Activated T-cell treated with anti-CD3 and anti-CD28 coated beads, Interleukin-2, amount 50 U/mL, for 4 hours (primary cell): ENCODE results near the gene EMC8. TPM values are rescaled to one million over a fixed set of nuclear protein-coding genes. Genes with fewer than 3 reads are reported as not detected.
A peak's percentile ranks its signal among the peaks of the same experiment; 100 is the strongest.

Experiments
- ATAC-seq, 2 donors: fragments of 200-7000 bp; cut with Tn5 transposase; one replicate each; pipeline ENCODE4 v1.10.0; 2021
- DNase-seq: peaks from one replicate; pipeline ENCODE4 v3.0.0-alpha.2; 2020
- H3K27me3 Mint-ChIP-seq: one replicate; pipeline ENCODE4 v1.8.0; 2021; ENCODE audit warnings: low read depth, mixed read lengths
- H3K36me3 Mint-ChIP-seq: one replicate; pipeline ENCODE4 v1.8.0; 2022; ENCODE audit warnings: mixed read lengths; ENCODE audit not compliant: insufficient read depth
- H3K4me1 Mint-ChIP-seq: one replicate; pipeline ENCODE4 v1.8.0; 2021; ENCODE audit warnings: low read depth, mixed read lengths
- H3K4me3 Mint-ChIP-seq: one replicate; pipeline ENCODE4 v1.8.0; 2021; ENCODE audit warnings: mild to moderate bottlenecking, moderate library complexity, mixed read lengths
- H3K9me3 Mint-ChIP-seq: one replicate; pipeline ENCODE4 v1.8.0; 2021; ENCODE audit warnings: mixed read lengths
- total RNA-seq, 3 donors: library from RNA; stranded (reverse); gene quantifications; one replicate each; pipeline ENCODE4 v1.2.1, GENCODE V29; 2021

The EMC8 gene
- total RNA-seq, 3 donors from 2014 or later, result 52.2 to 65.5 (median 62.2) TPM

- Mint-ChIP-seq H3K27me3 (no peaks in the 10 kb centered on the region), H3K4me3 (peak overlapping the region; percentile 63), H3K36me3 (no peaks in the 10 kb centered on the region), H3K9me3 (no peaks in the 10 kb centered on the region), H3K4me1 (peaks cover 29% of the 10 kb centered on the region)
- ATAC-seq (no peak), DNase-seq (no peak)
These were observed 64.9 kb downstream of the EMC8 start for GRCh38 chr16:85734311-85735017.

GRCh38 chr16:85733839-85734170 is 65.5 kb downstream of the EMC8 start:
- no peaks in the 10 kb centered on the region for H3K9me3 Mint-ChIP-seq
- H3K27me3 Mint-ChIP-seq, result no peaks in the 10 kb centered on the region
- H3K36me3 Mint-ChIP-seq, result no peaks in the 10 kb centered on the region
- DNase-seq (no peak), ATAC-seq (no peak)
- H3K4me3 Mint-ChIP-seq, result no peak overlapping the region
- peaks cover 31% of the 10 kb centered on the region for H3K4me1 Mint-ChIP-seq

GRCh38 chr16:85733155-85733838 is 66.0 kb downstream of the EMC8 start:
- ATAC-seq (no peak), DNase-seq (no peak)
- H3K36me3 Mint-ChIP-seq, result no peaks in the 10 kb centered on the region
- H3K9me3 Mint-ChIP-seq, result no peaks in the 10 kb centered on the region
- no peak overlapping the region for H3K4me3 Mint-ChIP-seq
- no peaks in the 10 kb centered on the region for H3K27me3 Mint-ChIP-seq
- peaks cover 31% of the 10 kb centered on the region for H3K4me1 Mint-ChIP-seq

- ATAC-seq, result no peak
- Mint-ChIP-seq H3K27me3 (no peaks in the 10 kb centered on the region), H3K36me3 (no peaks in the 10 kb centered on the region), H3K4me1 (peaks cover 27% of the 10 kb centered on the region), H3K9me3 (no peaks in the 10 kb centered on the region), H3K4me3 (no peak overlapping the region)
- no peak for DNase-seq
These were observed 68.2 kb downstream of the EMC8 start for GRCh38 chr16:85731179-85731578.

GRCh38 chr16:85730186-85730465 is 69.2 kb downstream of the EMC8 start:
- H3K36me3 Mint-ChIP-seq, result no peaks in the 10 kb centered on the region
- ATAC-seq (no peak), DNase-seq (no peak)
- H3K4me3 Mint-ChIP-seq, result no peak overlapping the region
- no peaks in the 10 kb centered on the region for H3K27me3 Mint-ChIP-seq
- H3K4me1 Mint-ChIP-seq, result peaks cover 16% of the 10 kb centered on the region
- H3K9me3 Mint-ChIP-seq, result no peaks in the 10 kb centered on the region

GRCh38 chr16:85729452-85730185 is 69.7 kb downstream of the EMC8 start:
- ATAC-seq (no peak), DNase-seq (no peak)
- H3K9me3 Mint-ChIP-seq, result no peaks in the 10 kb centered on the region
- H3K27me3 Mint-ChIP-seq, result no peaks in the 10 kb centered on the region
- H3K36me3 Mint-ChIP-seq, result no peaks in the 10 kb centered on the region
- H3K4me3 Mint-ChIP-seq, result no peak overlapping the region
- peaks cover 11% of the 10 kb centered on the region for H3K4me1 Mint-ChIP-seq

GRCh38 chr16:85728879-85729278 is 70.5 kb downstream of the EMC8 start:
- ATAC-seq (no peak), DNase-seq (no peak)
- Mint-ChIP-seq H3K4me3 (no peak overlapping the region), H3K4me1 (peaks cover 8% of the 10 kb centered on the region), H3K36me3 (no peaks in the 10 kb centered on the region), H3K27me3 (no peaks in the 10 kb centered on the region), H3K9me3 (no peaks in the 10 kb centered on the region)

Other genes starting within 250 kb of the EMC8 start
- gene GSE1, start 186.2 kb downstream of the EMC8 start, total RNA-seq, result 10 to 100 TPM; 15.5 to 15.6 (median 15.5) TPM
- 10 to 100 TPM; 60.6 to 65.8 (median 62.7) TPM for gene GINS2, start 110.6 kb downstream of the EMC8 start, total RNA-seq
- under 1 TPM in 1 of 3 donors, not detected in 2; 0.24 TPM for gene C16orf74, start 48.4 kb downstream of the EMC8 start, total RNA-seq
- 100 to 1,000 TPM; 516 to 561 (median 525) TPM for gene COX4I1, start 151 bp upstream of the EMC8 start, total RNA-seq
- 100 to 1,000 TPM; 561 to 775 (median 745) TPM for gene IRF8, start 99.6 kb upstream of the EMC8 start, total RNA-seq